ENCODE results near the gene GKAP1. TPM values are rescaled to one million over a fixed set of nuclear protein-coding genes. Genes with fewer than 3 reads are reported as not detected.
A peak's percentile ranks its signal among the peaks of the same experiment; 100 is the strongest.
"Not testable (repeated sequence)": the region's sequence is repeated elsewhere in the genome, so short reads cannot be mapped to it uniquely, and the experiment has no call there.

The GKAP1 gene
- total RNA-seq: 11.8 TPM
- 10 to 100 TPM; 12.3 to 19.4 (median 16.0) TPM for polyA plus RNA-seq (ENCODE audit: insufficient read depth in 1 of 8, insufficient read length in 8 of 8, low replicate concordance in 1 of 8)
- long read RNA-seq, donor 1, partial matches to known transcripts: 0 of 1 reads
- long read RNA-seq, donor 1, other reads (novel, unspliced or antisense): 0 of 1 reads
- long read RNA-seq, donor 2: 0 reads
- long read RNA-seq, donor 3, partial matches to known transcripts: 0 of 3 reads
- long read RNA-seq, donor 3, other reads (novel, unspliced or antisense): 0 of 3 reads
- long read RNA-seq, donor 4: 0 reads
- long read RNA-seq, donor 5, partial matches to known transcripts: 0 of 4 reads
- long read RNA-seq, donor 5, other reads (novel, unspliced or antisense): 0 of 4 reads
- long read RNA-seq, donor 6, partial matches to known transcripts: 0 of 3 reads
- long read RNA-seq, donor 6, other reads (novel, unspliced or antisense): 0 of 3 reads
- long read RNA-seq, donor 7, partial matches to known transcripts: 0 of 2 reads
- long read RNA-seq, donor 7, other reads (novel, unspliced or antisense): 0 of 2 reads
- long read RNA-seq, donor 8: 0 reads
- long read RNA-seq, donor 9, partial matches to known transcripts: 0 of 3 reads
- long read RNA-seq, donor 9, other reads (novel, unspliced or antisense): 0 of 3 reads
- long read RNA-seq, donor 10, partial matches to known transcripts: 0 of 1 reads
- long read RNA-seq, donor 10, other reads (novel, unspliced or antisense): 0 of 1 reads
- long read RNA-seq, donor 11, partial matches to known transcripts: 0 of 1 reads
- long read RNA-seq, donor 11, other reads (novel, unspliced or antisense): 0 of 1 reads

- H3K4me1 ChIP-seq (ENCODE audit: control insufficient read depth, insufficient read depth, low read length); H3K9me3 ChIP-seq (replicated peaks; ENCODE audit: control insufficient read depth, low read depth, low read length); H3K36me3 ChIP-seq (ENCODE audit: control insufficient read depth, insufficient read depth, low read length); H3K27me3 ChIP-seq (ENCODE audit: control insufficient read depth, insufficient read depth, low read length): not testable (repeated sequence)
- Histone ChIP-seq H3K4me3 (ENCODE audit: low read length) (peak within 1 kb of the TSS; percentile 49), H3K27ac (ENCODE audit: low read length) (peak within 1 kb of the TSS; percentile 69)
- WGBS (ENCODE audit: insufficient coverage): under 1% methylated on average over 46 of the region's 103 CpGs
- DNase-seq: peak; percentile 79
Observed at GRCh38 chr9:83817356-83818278, at the start of gene GKAP1. Gene GKAP1 (minus strand): TSS chr9:83817769. CDS start chr9:83806517, 11,252 bp downstream.

GRCh38 chr9:83849895-83850294, 32.3 kb upstream of the GKAP1 start:
- H3K4me1 ChIP-seq (ENCODE audit: control insufficient read depth, insufficient read depth, low read length); H3K27ac ChIP-seq (ENCODE audit: low read length); H3K9me3 ChIP-seq (replicated peaks; ENCODE audit: control insufficient read depth, low read depth, low read length); H3K27me3 ChIP-seq (ENCODE audit: control insufficient read depth, insufficient read depth, low read length); H3K36me3 ChIP-seq (ENCODE audit: control insufficient read depth, insufficient read depth, low read length); DNase-seq; H3K4me3 ChIP-seq (ENCODE audit: low read length): not testable (repeated sequence)
- WGBS (ENCODE audit: insufficient coverage): 93% methylated on average over 2 of the region's 8 CpGs

- not testable (repeated sequence) for H3K4me3 ChIP-seq (ENCODE audit: low read length); H3K27ac ChIP-seq (ENCODE audit: low read length); H3K27me3 ChIP-seq (ENCODE audit: control insufficient read depth, insufficient read depth, low read length); H3K36me3 ChIP-seq (ENCODE audit: control insufficient read depth, insufficient read depth, low read length); H3K9me3 ChIP-seq (replicated peaks; ENCODE audit: control insufficient read depth, low read depth, low read length); H3K4me1 ChIP-seq (ENCODE audit: control insufficient read depth, insufficient read depth, low read length); DNase-seq
- WGBS (ENCODE audit: insufficient coverage): no CpG with 5 or more reads among the region's 7 CpGs
Observed at GRCh38 chr9:83837070-83837643, 19.6 kb upstream of the GKAP1 start.

- no CpG with 5 or more reads among the region's 5 CpGs for WGBS (ENCODE audit: insufficient coverage)
Observed at GRCh38 chr9:83830426-83831071, 13.0 kb upstream of the GKAP1 start.

GRCh38 chr9:83824986-83825623, 7.5 kb upstream of the GKAP1 start:
- not testable (repeated sequence) for DNase-seq; H3K27ac ChIP-seq (ENCODE audit: low read length); H3K4me3 ChIP-seq (ENCODE audit: low read length); H3K27me3 ChIP-seq (ENCODE audit: control insufficient read depth, insufficient read depth, low read length); H3K4me1 ChIP-seq (ENCODE audit: control insufficient read depth, insufficient read depth, low read length); H3K9me3 ChIP-seq (replicated peaks; ENCODE audit: control insufficient read depth, low read depth, low read length); H3K36me3 ChIP-seq (ENCODE audit: control insufficient read depth, insufficient read depth, low read length)
- 67% methylated on average over 1 of the region's 3 CpGs for WGBS (ENCODE audit: insufficient coverage)

More at GRCh38 chr9:83830426-83831071, 13.0 kb upstream of the GKAP1 start:
- DNase-seq; H3K36me3 ChIP-seq (ENCODE audit: control insufficient read depth, insufficient read depth, low read length); H3K27me3 ChIP-seq (ENCODE audit: control insufficient read depth, insufficient read depth, low read length); H3K27ac ChIP-seq (ENCODE audit: low read length); H3K4me3 ChIP-seq (ENCODE audit: low read length); H3K4me1 ChIP-seq (ENCODE audit: control insufficient read depth, insufficient read depth, low read length); H3K9me3 ChIP-seq (replicated peaks; ENCODE audit: control insufficient read depth, low read depth, low read length): not testable (repeated sequence)

GRCh38 chr9:83817011-83817355, 586 bp downstream of the GKAP1 start:
- H3K27me3 ChIP-seq (ENCODE audit: control insufficient read depth, insufficient read depth, low read length); H3K9me3 ChIP-seq (replicated peaks; ENCODE audit: control insufficient read depth, low read depth, low read length); DNase-seq; H3K36me3 ChIP-seq (ENCODE audit: control insufficient read depth, insufficient read depth, low read length); H3K4me1 ChIP-seq (ENCODE audit: control insufficient read depth, insufficient read depth, low read length): not testable (repeated sequence)
- under 1% methylated on average over 36 of the region's 38 CpGs for WGBS (ENCODE audit: insufficient coverage)
- Histone ChIP-seq H3K4me3 (ENCODE audit: low read length) (peak overlapping the region; percentile 49), H3K27ac (ENCODE audit: low read length) (peak overlapping the region; percentile 47)

GRCh38 chr9:83815120-83815519, 2.4 kb downstream of the GKAP1 start:
- not testable (repeated sequence) for DNase-seq; H3K36me3 ChIP-seq (ENCODE audit: control insufficient read depth, insufficient read depth, low read length); H3K27me3 ChIP-seq (ENCODE audit: control insufficient read depth, insufficient read depth, low read length); H3K27ac ChIP-seq (ENCODE audit: low read length); H3K4me1 ChIP-seq (ENCODE audit: control insufficient read depth, insufficient read depth, low read length); H3K9me3 ChIP-seq (replicated peaks; ENCODE audit: control insufficient read depth, low read depth, low read length); H3K4me3 ChIP-seq (ENCODE audit: low read length)
- 100% methylated on average over 4 of the region's 4 CpGs for WGBS (ENCODE audit: insufficient coverage)

GRCh38 chr9:83809213-83809612, 8.4 kb downstream of the GKAP1 start:
- H3K4me1 ChIP-seq (ENCODE audit: control insufficient read depth, insufficient read depth, low read length); H3K27ac ChIP-seq (ENCODE audit: low read length); H3K36me3 ChIP-seq (ENCODE audit: control insufficient read depth, insufficient read depth, low read length); H3K4me3 ChIP-seq (ENCODE audit: low read length); H3K9me3 ChIP-seq (replicated peaks; ENCODE audit: control insufficient read depth, low read depth, low read length); DNase-seq; H3K27me3 ChIP-seq (ENCODE audit: control insufficient read depth, insufficient read depth, low read length): not testable (repeated sequence)
- no CpG with 5 or more reads among the region's 1 CpG for WGBS (ENCODE audit: insufficient coverage)

GRCh38 chr9:83804454-83804853, 13.1 kb downstream of the GKAP1 start:
- WGBS (ENCODE audit: insufficient coverage): 100% methylated on average over 5 of the region's 31 CpGs
- H3K9me3 ChIP-seq (replicated peaks; ENCODE audit: control insufficient read depth, low read depth, low read length); H3K27me3 ChIP-seq (ENCODE audit: control insufficient read depth, insufficient read depth, low read length); H3K4me1 ChIP-seq (ENCODE audit: control insufficient read depth, insufficient read depth, low read length); H3K27ac ChIP-seq (ENCODE audit: low read length); H3K4me3 ChIP-seq (ENCODE audit: low read length); H3K36me3 ChIP-seq (ENCODE audit: control insufficient read depth, insufficient read depth, low read length); DNase-seq: not testable (repeated sequence)

Measured in muscle of leg (tissue), 16 donors.